Measurements from ENCODE around the gene KIF2A. TPM values are rescaled to one million over a fixed set of nuclear protein-coding genes. Genes with fewer than 3 reads are reported as not detected.

Gene KIF2A
- total and polyA plus RNA-seq, 4 donors = 3.8 to 17.5 (median 6.8) TPM

- no peak for TF ChIP-seq NR2F2 (IDR thresholded peaks at IDR 0.05)
- no peak for TF ChIP-seq HNF4G (IDR thresholded peaks at IDR 0.05)
- TF ChIP-seq ATF3 (IDR thresholded peaks at IDR 0.05) = no peak
- no peak for TF ChIP-seq FOXA1 (IDR thresholded peaks at IDR 0.05)
- Histone ChIP-seq H3K27me3 (ENCODE audit: control insufficient read depth in 4 of 4, insufficient read depth in 4 of 4, low read length in 3 of 4) (peaks cover 0 to 2% (median 0%) of the 10 kb centered on the region in 4 donors), H3K27ac (ENCODE audit: low read depth in 1 of 2, low read length in 2 of 2) (no peak overlapping the region), H3K4me1 (ENCODE audit: control insufficient read depth in 4 of 4, insufficient read depth in 4 of 4, low read length in 3 of 4) (no peaks in the 10 kb centered on the region), H3K36me3 (ENCODE audit: control insufficient read depth in 4 of 4, insufficient read depth in 3 of 4, low read depth in 1 of 4, low read length in 3 of 4) (no peaks in the 10 kb centered on the region), H3K9ac (ENCODE audit: low read depth in 1 of 2, low read length in 2 of 2) (no peak overlapping the region), H3K9me3 (ENCODE audit: control insufficient read depth in 4 of 4, low read length in 3 of 4) (no peaks in the 10 kb centered on the region), H3K4me3 (ENCODE audit: low read depth in 1 of 3, low read length in 3 of 3) (no peak overlapping the region)
- WGBS = 74% methylated on average over 5 of the region's 5 CpGs
- DNase-seq (ENCODE audit: low spot score) = no peak
Observed at GRCh38 chr5:62282064-62282463, 23.9 kb upstream of the KIF2A start.

GRCh38 chr5:62283005-62283404 is 23.0 kb upstream of the KIF2A start:
- Histone ChIP-seq H3K9ac (ENCODE audit: low read depth in 1 of 2, low read length in 2 of 2) (no peak overlapping the region), H3K27ac (ENCODE audit: low read depth in 1 of 2, low read length in 2 of 2) (no peak overlapping the region)

DNA sequence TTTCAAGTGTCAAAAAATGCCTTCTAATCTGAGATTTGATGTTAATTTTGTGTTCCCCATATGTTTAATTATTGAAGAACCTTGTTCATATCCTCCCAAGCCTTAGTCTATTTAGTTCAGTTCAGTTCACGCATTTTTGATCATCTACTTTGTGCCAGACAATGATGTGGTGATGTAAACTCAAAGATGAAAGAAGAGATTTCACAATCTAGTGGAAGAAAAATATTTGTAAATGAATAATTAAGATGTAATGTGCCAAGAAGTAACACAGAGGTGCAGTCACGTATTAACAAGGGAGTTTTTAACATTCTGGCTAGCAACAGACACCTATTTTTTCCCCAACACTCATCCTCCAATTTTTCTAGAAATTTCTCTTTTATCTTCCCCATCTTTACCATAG is 22.1 kb upstream of the KIF2A start:
- Histone ChIP-seq H3K9ac (ENCODE audit: low read depth in 1 of 2, low read length in 2 of 2) (no peak overlapping the region), H3K4me1 (ENCODE audit: control insufficient read depth in 4 of 4, insufficient read depth in 4 of 4, low read length in 3 of 4) (no peaks in the 10 kb centered on the region), H3K9me3 (ENCODE audit: control insufficient read depth in 4 of 4, low read length in 3 of 4) (no peaks in the 10 kb centered on the region), H3K27ac (ENCODE audit: low read depth in 1 of 2, low read length in 2 of 2) (no peak overlapping the region), H3K4me3 (ENCODE audit: low read depth in 1 of 3, low read length in 3 of 3) (no peak overlapping the region), H3K36me3 (ENCODE audit: control insufficient read depth in 4 of 4, insufficient read depth in 3 of 4, low read depth in 1 of 4, low read length in 3 of 4) (no peaks in the 10 kb centered on the region), H3K27me3 (ENCODE audit: control insufficient read depth in 4 of 4, insufficient read depth in 4 of 4, low read length in 3 of 4) (peaks cover 0 to 2% (median 0%) of the 10 kb centered on the region in 4 donors)
- DNase-seq (ENCODE audit: low spot score) = no peak
- 41% methylated on average over 2 of the region's 2 CpGs for WGBS
- TF ChIP-seq TAF1 (conservative IDR thresholded peaks at IDR 0.05) (no peak), YY1 (IDR thresholded peaks at IDR 0.05) (no peak), HNF4G (IDR thresholded peaks at IDR 0.05) (no peak), EGR1 (IDR thresholded peaks at IDR 0.05; ENCODE audit: low read depth in 2 of 2) (no peak), HNF4A (conservative IDR thresholded peaks at IDR 0.05) (no peak)

More at GRCh38 chr5:62283005-62283404, 23.0 kb upstream of the KIF2A start:
- Histone ChIP-seq H3K4me1 (ENCODE audit: control insufficient read depth in 4 of 4, insufficient read depth in 4 of 4, low read length in 3 of 4) (no peaks in the 10 kb centered on the region), H3K36me3 (ENCODE audit: control insufficient read depth in 4 of 4, insufficient read depth in 3 of 4, low read depth in 1 of 4, low read length in 3 of 4) (no peaks in the 10 kb centered on the region), H3K9me3 (ENCODE audit: control insufficient read depth in 4 of 4, low read length in 3 of 4) (no peaks in the 10 kb centered on the region), H3K27me3 (ENCODE audit: control insufficient read depth in 4 of 4, insufficient read depth in 4 of 4, low read length in 3 of 4) (peaks cover 0 to 2% (median 0%) of the 10 kb centered on the region in 4 donors), H3K4me3 (ENCODE audit: low read depth in 1 of 3, low read length in 3 of 3) (no peak overlapping the region)
- no peak for DNase-seq (ENCODE audit: low spot score)
- TF ChIP-seq FOXA2 (IDR thresholded peaks at IDR 0.05) = no peak

GRCh38 chr5:62284946-62285891 is 20.8 kb upstream of the KIF2A start:
- H3K4me1 ChIP-seq (ENCODE audit: control insufficient read depth in 4 of 4, insufficient read depth in 4 of 4, low read length in 3 of 4) = no peaks in the 10 kb centered on the region
- no peak for DNase-seq (ENCODE audit: low spot score)
- H3K36me3 ChIP-seq (ENCODE audit: control insufficient read depth in 4 of 4, insufficient read depth in 3 of 4, low read depth in 1 of 4, low read length in 3 of 4) = no peaks in the 10 kb centered on the region
- TF ChIP-seq TAF1 (conservative IDR thresholded peaks at IDR 0.05) (no peak), EGR1 (IDR thresholded peaks at IDR 0.05; ENCODE audit: low read depth in 2 of 2) (no peak), GABPA (IDR thresholded peaks at IDR 0.05 in 1 of 2, conservative IDR thresholded peaks at IDR 0.05 in 1 of 2) (no peak)
- no peaks in the 10 kb centered on the region for H3K9me3 ChIP-seq (ENCODE audit: control insufficient read depth in 4 of 4, low read length in 3 of 4)
- H3K27me3 ChIP-seq (ENCODE audit: control insufficient read depth in 4 of 4, insufficient read depth in 4 of 4, low read length in 3 of 4) = peaks cover 0 to 2% (median 0%) of the 10 kb centered on the region in 4 donors
- H3K27ac ChIP-seq (ENCODE audit: low read depth in 1 of 2, low read length in 2 of 2) = no peak overlapping the region
- H3K9ac ChIP-seq (ENCODE audit: low read depth in 1 of 2, low read length in 2 of 2) = no peak overlapping the region
- WGBS = 88% methylated on average over 6 of the region's 6 CpGs
- no peak overlapping the region for H3K4me3 ChIP-seq (ENCODE audit: low read depth in 1 of 3, low read length in 3 of 3)

Measured in liver (tissue), 9 donors.